Measurements from ENCODE around the gene GNG8.

Gene GNG8

GRCh38 chr19:46635920-46636761 is at the start of gene GNG8:
Gene GNG8 (minus strand): TSS chr19:46636202. CDS start chr19:46634682, 1,520 bp downstream.
- no peak for TF ChIP-seq POLR2A (IDR thresholded peaks at IDR 0.05; ENCODE audit: low read length)
- no peak for TF ChIP-seq GATA1 (IDR thresholded peaks at IDR 0.05; ENCODE audit: low read depth, low read length)
- peak; percentile 45 to 56 for DNase-seq

- TF ChIP-seq POLR2A (IDR thresholded peaks at IDR 0.05; ENCODE audit: low read length) = no peak
- TF ChIP-seq GATA1 (IDR thresholded peaks at IDR 0.05; ENCODE audit: low read depth, low read length) = no peak
- no peak for DNase-seq
Observed at GRCh38 chr19:46685189-46685588, 49.2 kb upstream of the GNG8 start.

GRCh38 chr19:46678110-46678732 is 42.2 kb upstream of the GNG8 start:
- peak; percentile 53 to 63 for DNase-seq
- TF ChIP-seq POLR2A (IDR thresholded peaks at IDR 0.05; ENCODE audit: low read length) (no peak), GATA1 (IDR thresholded peaks at IDR 0.05; ENCODE audit: low read depth, low read length) (no peak)

- no peak for TF ChIP-seq POLR2A (IDR thresholded peaks at IDR 0.05; ENCODE audit: low read length)
- no peak for TF ChIP-seq GATA1 (IDR thresholded peaks at IDR 0.05; ENCODE audit: low read depth, low read length)
- DNase-seq = no peak
Observed at GRCh38 chr19:46674416-46675178, 38.6 kb upstream of the GNG8 start.

- no peak for TF ChIP-seq GATA1 (IDR thresholded peaks at IDR 0.05; ENCODE audit: low read depth, low read length)
- TF ChIP-seq POLR2A (IDR thresholded peaks at IDR 0.05; ENCODE audit: low read length) = no peak
- no peak for DNase-seq
Observed at GRCh38 chr19:46670813-46671212, 34.8 kb upstream of the GNG8 start.

- no peak for DNase-seq
- no peak for TF ChIP-seq POLR2A (IDR thresholded peaks at IDR 0.05; ENCODE audit: low read length)
- no peak for TF ChIP-seq GATA1 (IDR thresholded peaks at IDR 0.05; ENCODE audit: low read depth, low read length)
Observed at GRCh38 chr19:46668662-46669061, 32.7 kb upstream of the GNG8 start.

- DNase-seq = no peak
- TF ChIP-seq POLR2A (IDR thresholded peaks at IDR 0.05; ENCODE audit: low read length) = no peak
- no peak for TF ChIP-seq GATA1 (IDR thresholded peaks at IDR 0.05; ENCODE audit: low read depth, low read length)
Observed at GRCh38 chr19:46665072-46665471, 29.1 kb upstream of the GNG8 start.

GRCh38 chr19:46661735-46662592 is 26.0 kb upstream of the GNG8 start:
- DNase-seq = peak; percentile 85 to 88
- TF ChIP-seq GATA1 (IDR thresholded peaks at IDR 0.05; ENCODE audit: low read depth, low read length) (no peak), POLR2A (IDR thresholded peaks at IDR 0.05; ENCODE audit: low read length) (no peak)

- TF ChIP-seq GATA1 (IDR thresholded peaks at IDR 0.05; ENCODE audit: low read depth, low read length) (no peak), POLR2A (IDR thresholded peaks at IDR 0.05; ENCODE audit: low read length) (no peak)
- peak; percentile 100 for DNase-seq
Observed at GRCh38 chr19:46661020-46661731, 25.2 kb upstream of the GNG8 start, which contains the start of gene DACT3. Gene DACT3 (minus strand): TSS chr19:46661182. CDS start chr19:46661064, 118 bp downstream.

GRCh38 chr19:46660551-46661019 is 24.6 kb upstream of the GNG8 start:
- TF ChIP-seq POLR2A (IDR thresholded peaks at IDR 0.05; ENCODE audit: low read length) (no peak), GATA1 (IDR thresholded peaks at IDR 0.05; ENCODE audit: low read depth, low read length) (no peak)
- DNase-seq = no peak

- TF ChIP-seq POLR2A (IDR thresholded peaks at IDR 0.05; ENCODE audit: low read length) (no peak), GATA1 (IDR thresholded peaks at IDR 0.05; ENCODE audit: low read depth, low read length) (no peak)
- peak in 1 of 2 experiments; percentile 35 for DNase-seq
Observed at GRCh38 chr19:46660008-46660517, 24.1 kb upstream of the GNG8 start.
